HG02973 (cell line): Measurements from ENCODE around the gene ARPC1B.

Experiments used
- ATAC-seq: cut with Tn5 transposase; IDR thresholded peaks from one replicate; pipeline ENCODE4 v1.9.1; 2021; ENCODE audit warnings: moderate library complexity; ENCODE audit not compliant: unreplicated experiment

ARPC1B gene

GRCh38 chr7:99440195-99440594, 65.7 kb downstream of the ARPC1B start:
- ATAC-seq: no peak
